ENCODE results near the gene GRK5. TPM values are rescaled to one million over a fixed set of nuclear protein-coding genes. Genes with fewer than 3 reads are reported as not detected.

Gene GRK5
- total RNA-seq, 1 experiment from 2014 or later, result 29.0 TPM

- H3K4me3 ChIP-seq (ENCODE audit: low read depth in 2 of 2, low read length in 2 of 2), result no peak overlapping the region
- TF ChIP-seq POLR2AphosphoS5 (IDR thresholded peaks at IDR 0.05; ENCODE audit: low read depth, low read length), result no peak
- TF ChIP-seq CTCF (IDR thresholded peaks at IDR 0.05), result no peak
- no peak for TF ChIP-seq SIN3A (IDR thresholded peaks at IDR 0.05; ENCODE audit: borderline replicate concordance, insufficient read depth, low read depth, low read length)
- no peak for TF ChIP-seq TCF7L2 (IDR thresholded peaks at IDR 0.05; ENCODE audit: low read depth, low read length)
- TF ChIP-seq, protein P1, sequence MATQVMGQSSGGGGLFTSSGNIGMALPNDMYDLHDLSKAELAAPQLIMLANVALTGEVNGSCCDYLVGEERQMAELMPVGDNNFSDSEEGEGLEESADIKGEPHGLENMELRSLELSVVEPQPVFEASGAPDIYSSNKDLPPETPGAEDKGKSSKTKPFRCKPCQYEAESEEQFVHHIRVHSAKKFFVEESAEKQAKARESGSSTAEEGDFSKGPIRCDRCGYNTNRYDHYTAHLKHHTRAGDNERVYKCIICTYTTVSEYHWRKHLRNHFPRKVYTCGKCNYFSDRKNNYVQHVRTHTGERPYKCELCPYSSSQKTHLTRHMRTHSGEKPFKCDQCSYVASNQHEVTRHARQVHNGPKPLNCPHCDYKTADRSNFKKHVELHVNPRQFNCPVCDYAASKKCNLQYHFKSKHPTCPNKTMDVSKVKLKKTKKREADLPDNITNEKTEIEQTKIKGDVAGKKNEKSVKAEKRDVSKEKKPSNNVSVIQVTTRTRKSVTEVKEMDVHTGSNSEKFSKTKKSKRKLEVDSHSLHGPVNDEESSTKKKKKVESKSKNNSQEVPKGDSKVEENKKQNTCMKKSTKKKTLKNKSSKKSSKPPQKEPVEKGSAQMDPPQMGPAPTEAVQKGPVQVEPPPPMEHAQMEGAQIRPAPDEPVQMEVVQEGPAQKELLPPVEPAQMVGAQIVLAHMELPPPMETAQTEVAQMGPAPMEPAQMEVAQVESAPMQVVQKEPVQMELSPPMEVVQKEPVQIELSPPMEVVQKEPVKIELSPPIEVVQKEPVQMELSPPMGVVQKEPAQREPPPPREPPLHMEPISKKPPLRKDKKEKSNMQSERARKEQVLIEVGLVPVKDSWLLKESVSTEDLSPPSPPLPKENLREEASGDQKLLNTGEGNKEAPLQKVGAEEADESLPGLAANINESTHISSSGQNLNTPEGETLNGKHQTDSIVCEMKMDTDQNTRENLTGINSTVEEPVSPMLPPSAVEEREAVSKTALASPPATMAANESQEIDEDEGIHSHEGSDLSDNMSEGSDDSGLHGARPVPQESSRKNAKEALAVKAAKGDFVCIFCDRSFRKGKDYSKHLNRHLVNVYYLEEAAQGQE (IDR thresholded peaks at IDR 0.05; ENCODE audit: insufficient read depth in 1 of 2, low read depth in 2 of 2, low read length in 1 of 2), result no peak
- POLR2A ChIA-PET, result no interaction called here
- CTCF ChIA-PET, result interaction anchor here (1.7 kb wide), 1 partner anchor 248 kb away, joined by 31 read pairs; no protein-coding TSS in a partner anchor
- DNase-seq (ENCODE audit: low read depth, low spot score) (no peak), ATAC-seq (no peak)
- intact Hi-C loops (cut with micrococcal nuclease; ENCODE audit: unreplicated experiment) (no loop called here), in situ Hi-C loops (cut with HindIII; ENCODE audit: low pct_unique_long_range_greater_than_20kb, low sequenced_read_pairs) (no loop called here)
- no TSS peak for BruUV-seq (replicated peaks)
- peaks cover 9% of the 10 kb centered on the region for H3K4me1 ChIP-seq (ENCODE audit: control insufficient read depth, insufficient read depth, low read length)
- no peaks in the 10 kb centered on the region for H3K9me3 ChIP-seq (ENCODE audit: control insufficient read depth, insufficient read depth, low read depth, low read length)
- no peaks in the 10 kb centered on the region for H3K36me3 ChIP-seq (ENCODE audit: control insufficient read depth, insufficient read depth, low read length)
- H3K27me3 ChIP-seq (ENCODE audit: control insufficient read depth, insufficient read depth, low read length), result no peaks in the 10 kb centered on the region
- no peak overlapping the region for H3K27ac ChIP-seq (ENCODE audit: low read length)
Observed at GRCh38 chr10:119446441-119447277, 239.3 kb downstream of the GRK5 start.

- Histone ChIP-seq H3K36me3 (ENCODE audit: control insufficient read depth, insufficient read depth, low read length) (no peaks in the 10 kb centered on the region), H3K4me3 (ENCODE audit: low read depth in 2 of 2, low read length in 2 of 2) (no peak overlapping the region), H3K9me3 (ENCODE audit: control insufficient read depth, insufficient read depth, low read depth, low read length) (no peaks in the 10 kb centered on the region), H3K4me1 (ENCODE audit: control insufficient read depth, insufficient read depth, low read length) (peaks cover 9% of the 10 kb centered on the region), H3K27ac (ENCODE audit: low read length) (no peak overlapping the region), H3K27me3 (ENCODE audit: control insufficient read depth, insufficient read depth, low read length) (no peaks in the 10 kb centered on the region)
- DNase-seq (ENCODE audit: low read depth, low spot score) (no peak), ATAC-seq (no peak)
- intact Hi-C loops (cut with micrococcal nuclease; ENCODE audit: unreplicated experiment) (no loop called here), in situ Hi-C loops (cut with HindIII; ENCODE audit: low pct_unique_long_range_greater_than_20kb, low sequenced_read_pairs) (no loop called here)
- POLR2A ChIA-PET, result no interaction called here
- BruUV-seq (replicated peaks), result no TSS peak
- no peak for TF ChIP-seq CTCF (IDR thresholded peaks at IDR 0.05)
- TF ChIP-seq POLR2AphosphoS5 (IDR thresholded peaks at IDR 0.05; ENCODE audit: low read depth, low read length), result no peak
- TF ChIP-seq SIN3A (IDR thresholded peaks at IDR 0.05; ENCODE audit: borderline replicate concordance, insufficient read depth, low read depth, low read length), result no peak
- no peak for TF ChIP-seq TCF7L2 (IDR thresholded peaks at IDR 0.05; ENCODE audit: low read depth, low read length)
- TF ChIP-seq, protein P1 (IDR thresholded peaks at IDR 0.05; ENCODE audit: insufficient read depth in 1 of 2, low read depth in 2 of 2, low read length in 1 of 2), result no peak
- CTCF ChIA-PET, result no interaction called here
Observed at GRCh38 chr10:119447421-119447820, 240.1 kb downstream of the GRK5 start.

Measured in Panc1 (cell line).